Measurements from ENCODE around the gene CMKLR1.

CMKLR1 gene

DNA sequence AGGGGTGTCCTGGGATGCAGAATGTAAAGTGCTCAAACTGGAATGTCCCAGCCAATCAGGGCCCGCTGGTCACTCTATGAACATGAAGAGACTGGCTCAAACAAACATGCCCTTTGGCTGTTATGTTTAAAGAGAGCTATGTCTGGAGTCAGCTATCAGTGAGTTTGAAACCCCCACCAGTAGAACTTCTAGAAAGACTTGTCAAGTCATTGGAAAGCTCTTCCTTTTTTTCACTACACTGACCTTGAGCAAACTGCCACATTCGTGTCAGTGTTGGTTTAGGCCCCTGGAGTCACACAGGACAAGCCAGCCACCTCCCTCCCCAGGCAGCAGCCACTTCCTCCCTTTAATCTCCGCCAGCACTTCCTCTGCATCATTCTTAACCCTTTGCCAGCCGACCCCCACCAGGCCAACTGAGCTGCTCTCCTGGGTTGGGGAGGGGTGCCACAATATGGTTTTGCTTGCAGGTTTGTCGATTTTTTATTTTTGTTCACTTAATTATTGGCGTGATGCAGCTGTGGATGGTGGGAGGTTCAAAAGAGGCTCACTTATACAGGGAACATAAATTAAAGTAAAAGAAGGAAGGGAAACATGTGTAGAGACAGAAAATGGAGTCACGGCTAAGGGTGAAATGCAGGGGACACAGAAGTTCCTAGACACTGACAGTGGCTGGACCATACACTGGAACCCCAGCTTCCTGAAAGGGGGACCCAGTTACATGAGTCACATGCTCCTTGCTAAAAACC, 25.3 kb downstream of the CMKLR1 start:
- peak; percentile 47 for DNase-seq

- peak; percentile 33 for DNase-seq
Measured at GRCh38 chr12:108313241-108313605, 25.9 kb downstream of the CMKLR1 start.

DNA sequence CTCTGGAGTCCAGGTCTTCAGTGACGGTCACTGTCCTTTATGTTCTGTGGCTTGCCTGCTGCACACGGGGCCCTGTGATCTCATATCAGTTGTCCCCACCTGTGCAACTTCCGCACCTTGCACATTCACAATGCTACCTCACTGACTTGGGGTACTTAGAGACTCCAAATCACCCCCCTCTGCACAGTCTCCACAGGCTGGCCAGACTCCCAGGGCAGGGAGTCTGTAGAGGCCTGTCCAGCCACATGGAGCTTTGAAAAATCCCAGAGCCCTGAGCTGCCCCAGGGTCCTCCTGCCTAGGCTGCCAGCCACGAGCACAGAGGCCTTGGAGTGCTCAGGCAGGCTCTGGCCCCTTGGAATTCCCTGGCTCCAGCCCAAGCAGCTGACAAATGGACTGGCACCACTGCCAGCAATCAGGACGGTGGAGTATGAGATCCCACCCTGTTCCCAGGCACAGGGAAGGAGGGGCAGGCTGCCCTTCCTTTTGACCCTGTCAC, 26.4 kb downstream of the CMKLR1 start:
- peak; percentile 79 for DNase-seq

DNA sequence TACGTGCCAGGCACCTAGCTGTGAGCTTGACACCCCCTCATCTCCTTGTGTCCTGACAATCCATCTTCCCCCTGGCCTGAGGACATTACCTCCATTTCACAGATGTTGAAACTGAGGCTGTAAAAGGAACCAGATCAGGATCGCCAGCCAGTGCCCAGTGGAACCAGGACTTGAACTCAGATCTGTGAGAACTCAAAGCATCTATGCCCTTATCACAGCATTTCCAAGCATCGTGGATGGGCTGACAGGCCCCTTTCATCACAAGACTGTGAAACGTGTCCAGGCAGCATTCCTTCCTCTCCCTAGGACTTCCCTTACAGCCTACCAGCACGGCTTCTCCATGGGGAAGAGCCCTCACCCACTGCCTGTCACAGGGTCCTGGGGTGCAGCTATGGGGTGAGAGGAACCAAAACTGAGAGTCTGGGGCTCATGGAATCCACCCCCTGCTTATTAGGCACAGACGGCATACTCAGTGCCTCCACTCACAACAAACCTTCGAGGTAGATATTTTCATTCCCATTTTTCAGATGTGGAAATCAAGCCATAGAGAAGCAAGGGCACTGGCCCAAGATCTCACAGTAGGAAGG, 26.9 kb downstream of the CMKLR1 start:
- no peak for DNase-seq

DNA sequence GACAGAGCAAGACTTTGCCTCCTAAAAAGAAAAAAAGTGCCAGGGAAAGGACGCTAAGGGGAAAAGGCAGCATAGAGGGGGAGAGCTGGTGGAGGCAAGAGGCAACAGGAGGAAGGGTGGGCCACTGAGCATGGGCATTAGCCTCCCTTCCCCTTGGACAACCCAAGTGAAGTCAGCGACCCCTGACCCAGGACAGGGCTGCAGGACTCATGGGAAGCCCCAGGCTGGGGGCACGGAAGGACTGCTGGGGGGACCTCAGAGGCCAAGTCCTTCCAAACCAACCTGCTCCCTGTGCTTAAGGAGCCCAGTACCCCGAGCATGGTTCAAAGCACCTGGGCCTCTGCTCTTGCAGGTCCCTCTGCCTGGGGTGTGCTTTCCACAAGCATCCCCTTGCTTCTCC, 27.5 kb downstream of the CMKLR1 start:
- no peak for DNase-seq

GRCh38 chr12:108310489-108310888, 28.6 kb downstream of the CMKLR1 start:
- peak; percentile 61 for DNase-seq

- no peak for DNase-seq
Measured at GRCh38 chr12:108309674-108310312, 29.3 kb downstream of the CMKLR1 start.

DNA sequence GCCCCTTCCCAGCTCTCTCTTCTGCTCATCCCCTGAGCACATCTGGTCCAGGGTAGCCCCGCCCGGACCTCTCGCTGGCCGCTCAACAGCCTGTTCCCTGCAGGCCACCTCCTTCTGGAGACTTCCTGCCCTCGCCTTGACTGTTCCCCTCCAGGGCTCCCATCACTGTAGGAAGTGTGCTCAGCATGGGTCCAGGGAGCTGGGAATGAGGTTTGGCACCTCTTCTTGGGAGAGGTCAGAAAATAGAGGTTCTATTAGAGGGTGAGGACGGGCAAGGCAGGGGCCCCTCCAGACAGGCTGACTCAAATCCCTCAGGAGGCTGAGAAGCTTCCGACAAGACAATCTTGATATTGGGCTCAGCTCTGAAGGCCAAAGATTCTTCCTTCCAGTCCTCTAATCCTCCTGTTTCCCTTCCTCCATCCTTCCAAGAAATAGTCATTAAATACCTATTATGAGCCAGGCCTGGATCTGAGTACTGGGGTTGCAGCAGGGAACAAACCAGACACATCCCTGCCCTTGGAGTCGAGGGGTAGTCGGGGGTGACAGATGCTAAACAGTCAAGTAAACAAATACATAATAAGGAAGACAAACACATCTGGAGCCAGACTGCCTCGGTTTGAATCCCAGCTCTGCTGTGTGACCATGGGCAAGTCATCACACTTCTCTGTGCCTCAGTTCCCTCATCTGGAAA, 30.6 kb downstream of the CMKLR1 start:
- peak; percentile 35 for DNase-seq

DNA sequence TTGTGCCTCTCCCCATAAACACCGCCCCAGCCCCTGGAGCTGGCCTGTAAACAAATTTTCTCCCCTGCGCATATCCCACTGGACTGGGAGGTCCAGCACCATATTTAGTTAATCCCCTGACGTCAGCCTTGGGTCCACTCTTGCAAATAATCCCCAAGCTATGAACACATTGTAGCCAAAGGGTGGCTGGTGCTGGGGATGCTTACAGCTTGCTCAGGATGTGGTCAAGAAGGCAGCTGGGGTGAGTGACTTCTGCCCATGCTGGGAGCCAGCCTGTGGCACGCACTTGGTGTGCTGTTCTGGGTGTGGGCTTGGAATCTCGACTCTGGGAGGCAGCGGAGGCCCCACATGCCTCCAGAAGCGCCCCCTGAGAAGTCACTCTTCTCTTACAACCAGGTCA, 32.1 kb downstream of the CMKLR1 start:
- DNase-seq, result no peak

GRCh38 chr12:108306506-108306905, 32.6 kb downstream of the CMKLR1 start:
- DNase-seq, result no peak

DNA sequence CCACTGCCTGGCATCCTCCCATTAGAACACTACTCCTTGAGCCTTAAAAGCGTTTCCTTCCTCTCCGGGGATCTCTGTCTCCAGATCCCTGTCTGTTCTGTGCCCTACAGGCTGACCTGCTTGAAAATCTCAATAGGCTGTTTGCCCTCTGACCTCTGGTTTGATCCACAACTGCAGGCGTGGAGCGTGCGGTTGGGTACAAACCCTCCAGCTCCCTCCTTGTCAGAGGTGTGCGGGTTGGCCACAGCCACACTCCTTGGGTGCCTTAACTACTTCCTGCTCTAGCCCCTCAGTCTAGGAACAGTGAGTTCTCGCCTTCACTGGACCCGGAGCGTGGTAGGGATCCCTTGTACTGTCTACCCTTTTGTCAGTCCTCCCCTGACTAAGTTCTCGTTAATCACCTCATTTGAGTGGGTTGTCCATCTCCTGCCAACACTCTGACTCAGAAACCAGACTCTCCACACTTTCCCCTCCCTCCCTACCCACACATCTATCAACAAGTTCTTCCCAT, 33.1 kb downstream of the CMKLR1 start:
- DNase-seq, result no peak

DNA sequence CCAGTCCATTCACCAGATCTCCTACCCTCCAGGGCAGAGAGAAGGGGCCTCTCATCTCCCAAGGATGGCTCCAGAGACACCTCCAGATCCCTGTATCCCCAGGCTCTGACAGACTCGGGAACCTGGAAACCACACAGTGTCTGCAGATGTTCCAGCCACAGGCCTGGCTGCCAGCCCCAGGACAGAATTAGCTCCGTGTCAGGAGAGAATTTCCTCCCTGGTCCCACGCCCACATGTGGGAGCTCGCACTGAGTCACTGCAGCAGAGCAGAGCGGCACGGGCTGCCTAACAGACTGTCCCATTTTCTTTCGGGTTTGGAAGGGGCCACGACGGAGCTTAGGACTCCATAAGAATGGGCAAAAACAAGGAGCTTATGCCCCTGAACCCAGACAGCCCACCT, 33.6 kb downstream of the CMKLR1 start:
- DNase-seq, result peak; percentile 92

- peak; percentile 32 for DNase-seq
Measured at GRCh38 chr12:108304633-108305032, 34.5 kb downstream of the CMKLR1 start.

- no peak for DNase-seq
Measured at GRCh38 chr12:108303703-108304102, 35.4 kb downstream of the CMKLR1 start.

DNA sequence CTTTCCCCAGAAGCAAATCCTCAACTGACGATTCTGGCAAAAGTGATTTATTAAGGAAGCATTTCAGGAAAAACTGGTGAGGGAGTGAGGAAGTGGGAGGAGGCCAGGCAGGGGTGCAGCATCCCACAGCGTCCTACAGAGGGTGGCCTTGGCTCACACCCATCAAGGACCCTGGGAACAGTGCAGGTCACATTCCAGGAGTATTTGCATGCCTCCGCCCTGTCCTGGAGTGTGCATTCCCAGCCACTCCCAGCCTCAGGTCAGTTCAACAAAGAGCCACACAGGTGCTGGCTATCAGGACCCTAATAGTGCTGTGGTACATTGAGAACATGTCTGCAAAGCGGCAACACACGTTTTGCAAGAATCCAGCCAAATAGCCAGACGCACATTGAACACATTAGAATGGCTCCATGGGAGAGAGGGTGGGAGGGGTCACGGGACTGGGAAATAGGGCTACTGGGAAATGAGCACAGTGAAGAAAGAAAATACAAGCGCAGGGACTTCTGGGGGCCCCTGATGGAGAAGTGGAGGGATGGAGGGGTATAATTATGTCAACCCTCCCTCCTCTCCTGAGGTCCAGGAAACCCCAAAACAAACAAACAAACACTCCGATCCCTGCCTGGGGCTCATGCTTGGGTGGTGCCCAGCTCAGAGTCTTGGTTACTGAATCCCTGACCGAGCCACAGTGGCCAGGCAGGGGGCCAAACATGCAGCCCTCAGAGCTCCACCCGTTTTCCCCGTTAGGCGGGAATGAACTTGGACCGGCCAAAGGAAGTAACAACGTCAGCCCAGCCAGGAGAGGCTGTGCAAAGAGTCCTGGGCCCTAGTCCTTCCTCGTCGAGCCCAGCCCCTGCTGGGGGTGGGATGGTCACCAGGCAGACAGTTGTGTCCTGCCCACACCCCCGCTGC, 36.5 kb downstream of the CMKLR1 start:
- peak; percentile 94 for DNase-seq

GRCh38 chr12:108302016-108302402, 37.1 kb downstream of the CMKLR1 start:
- DNase-seq, result no peak

GRCh38 chr12:108301346-108301745, 37.8 kb downstream of the CMKLR1 start:
- DNase-seq, result no peak

GRCh38 chr12:108299980-108300696, 39.0 kb downstream of the CMKLR1 start:
- no peak for DNase-seq

DNA sequence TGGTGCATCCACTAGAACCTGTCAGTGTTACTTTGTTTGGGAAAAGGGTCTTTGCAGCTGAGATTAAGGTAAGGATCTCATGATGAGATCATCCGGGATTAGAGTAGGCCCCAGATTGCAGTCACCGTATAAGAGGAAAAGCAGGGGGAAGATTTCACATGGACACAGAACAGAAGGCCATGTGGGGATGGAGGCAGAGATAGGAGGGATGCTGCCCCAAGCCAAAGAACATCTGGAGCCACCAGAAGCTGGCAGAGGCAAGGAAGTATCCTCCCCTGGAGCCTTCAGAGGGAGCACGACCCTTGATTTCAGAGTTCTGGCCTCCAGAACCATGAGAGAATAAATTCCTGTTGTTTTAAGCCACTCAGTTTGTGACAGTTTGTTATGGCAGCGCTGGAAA, 39.6 kb downstream of the CMKLR1 start:
- no peak for DNase-seq

GRCh38 chr12:108298761-108299275, 40.3 kb downstream of the CMKLR1 start:
- DNase-seq, result no peak

Data from right hindlimb (tissue), 1 donor.